ENCODE results near the gene NTM. TPM values are rescaled to one million over a fixed set of nuclear protein-coding genes. Genes with fewer than 3 reads are reported as not detected.
A peak's percentile ranks its signal among the peaks of the same experiment; 100 is the strongest.

NTM gene
- total RNA-seq, 3 donors from 2014 or later = 0.66 to 9.0 (median 1.0) TPM

- Histone ChIP-seq H3K9me3 (no peaks in the 10 kb centered on the region), H3K4me3 (no peak overlapping the region), H3K36me3 (no peaks in the 10 kb centered on the region), H3K4me1 (no peaks in the 10 kb centered on the region), H3K27ac (no peak overlapping the region), H3K27me3 (no peaks in the 10 kb centered on the region)
- TF ChIP-seq POLR2A (IDR thresholded peaks at IDR 0.05) (no peak), CTCF (IDR thresholded peaks at IDR 0.05) (no peak), POLR2AphosphoS5 (IDR thresholded peaks at IDR 0.05) (no peak)
- intact Hi-C loops (cut with DNase I; ENCODE audit: low total_unique reads) = no loop called here
- no peak for DNase-seq (ENCODE audit: low spot score in 2 of 2)
Measured at GRCh38 chr11:132106096-132106982, 735.9 kb downstream of the NTM start.

- intact Hi-C loops (cut with DNase I; ENCODE audit: low total_unique reads) = no loop called here
- H3K27ac ChIP-seq = no peak overlapping the region
- TF ChIP-seq POLR2A (IDR thresholded peaks at IDR 0.05) = no peak
- TF ChIP-seq CTCF (IDR thresholded peaks at IDR 0.05) = no peak
- no peak for TF ChIP-seq POLR2AphosphoS5 (IDR thresholded peaks at IDR 0.05)
- H3K4me1 ChIP-seq = no peaks in the 10 kb centered on the region
- DNase-seq (ENCODE audit: low spot score in 2 of 2) = no peak
- no peaks in the 10 kb centered on the region for H3K36me3 ChIP-seq
- no peaks in the 10 kb centered on the region for H3K27me3 ChIP-seq
- no peak overlapping the region for H3K4me3 ChIP-seq
- H3K9me3 ChIP-seq = no peaks in the 10 kb centered on the region
Measured at GRCh38 chr11:132111316-132111715, 740.9 kb downstream of the NTM start.

- no peak overlapping the region for H3K27ac ChIP-seq
- H3K9me3 ChIP-seq = no peaks in the 10 kb centered on the region
- TF ChIP-seq POLR2A (IDR thresholded peaks at IDR 0.05) = no peak
- no peak for TF ChIP-seq POLR2AphosphoS5 (IDR thresholded peaks at IDR 0.05)
- TF ChIP-seq CTCF (IDR thresholded peaks at IDR 0.05) = no peak
- no peaks in the 10 kb centered on the region for H3K36me3 ChIP-seq
- no peak overlapping the region for H3K4me3 ChIP-seq
- no peaks in the 10 kb centered on the region for H3K27me3 ChIP-seq
- DNase-seq (ENCODE audit: low spot score in 2 of 2) = no peak
- intact Hi-C loops (cut with DNase I; ENCODE audit: low total_unique reads) = no loop called here
- no peaks in the 10 kb centered on the region for H3K4me1 ChIP-seq
Measured at GRCh38 chr11:132111838-132112237, 741.4 kb downstream of the NTM start.

- Histone ChIP-seq H3K4me3 (no peak overlapping the region), H3K27ac (peak overlapping the region in 1 of 2 donors; percentile 35), H3K27me3 (no peaks in the 10 kb centered on the region), H3K4me1 (no peaks in the 10 kb centered on the region), H3K9me3 (no peaks in the 10 kb centered on the region), H3K36me3 (no peaks in the 10 kb centered on the region)
- intact Hi-C loops (cut with DNase I; ENCODE audit: low total_unique reads) = no loop called here
- DNase-seq (ENCODE audit: low spot score in 2 of 2) = no peak
- no peak for TF ChIP-seq POLR2A (IDR thresholded peaks at IDR 0.05)
- TF ChIP-seq POLR2AphosphoS5 (IDR thresholded peaks at IDR 0.05) = no peak
- no peak for TF ChIP-seq CTCF (IDR thresholded peaks at IDR 0.05)
Measured at GRCh38 chr11:132112846-132113245, 742.4 kb downstream of the NTM start.

GRCh38 chr11:132114185-132114584 lies 743.8 kb downstream of the NTM start:
- TF ChIP-seq POLR2AphosphoS5 (IDR thresholded peaks at IDR 0.05) = no peak
- TF ChIP-seq CTCF (IDR thresholded peaks at IDR 0.05) = no peak
- no peak for TF ChIP-seq POLR2A (IDR thresholded peaks at IDR 0.05)
- no peaks in the 10 kb centered on the region for H3K9me3 ChIP-seq
- no peak overlapping the region for H3K4me3 ChIP-seq
- intact Hi-C loops (cut with DNase I; ENCODE audit: low total_unique reads) = no loop called here
- H3K27ac ChIP-seq = no peak overlapping the region
- no peaks in the 10 kb centered on the region for H3K4me1 ChIP-seq
- no peak for DNase-seq (ENCODE audit: low spot score in 2 of 2)
- no peaks in the 10 kb centered on the region for H3K36me3 ChIP-seq
- no peaks in the 10 kb centered on the region for H3K27me3 ChIP-seq

Measured in breast epithelium (tissue), 4 donors.